H1 (cell line): ENCODE measurements around the gene PRKAR1B. TPM values are rescaled to one million over a fixed set of nuclear protein-coding genes. Genes with fewer than 3 reads are reported as not detected.

ENCODE experiments used
- CTCF ChIA-PET: fragments of 300-600 bp; sonication (Branson Sonifier 250); formaldehyde crosslinking; loops from one replicate; lab custom pipeline; 2021; ENCODE audit not compliant: partially characterized antibody; lab: Charles Lee
- POLR2A ChIA-PET: fragments of 300-600 bp; sonication (Branson Sonifier 250); formaldehyde crosslinking; loops from one replicate; lab custom pipeline; 2021; ENCODE audit warnings: inconsistent platforms; ENCODE audit not compliant: partially characterized antibody; lab: Charles Lee
- DNase-seq, 2 experiments: peaks; one replicate each; pipeline versions ENCODE4 v3.0.0 to v3.0.0-alpha.2; 2010 to 2022; ENCODE audit warnings: low spot score in 2 of 2, low read depth in 1 of 2, mixed read lengths in 1 of 2
- FAIRE-seq: peaks from 2 replicates; lab custom pipeline; 2011; peaks lifted over from hg19 to GRCh38; lab: Jason Lieb, UNC
- H2AFZ ChIP-seq: 2 replicates; pipeline ENCODE4 v1.8.1; 2012; ENCODE audit warnings: low read length, inconsistent platforms
- H2AK5ac ChIP-seq: 2 replicates; pipeline ENCODE4 v1.6.1; 2013; ENCODE audit warnings: low read depth, low read length
- H2BK120ac ChIP-seq: replicated peaks from 2 replicates; pipeline ENCODE3; 2013; ENCODE audit warnings: low read depth, low read length, inconsistent platforms
- H2BK12ac ChIP-seq: 2 replicates; pipeline ENCODE4 v1.6.1; 2013; ENCODE audit warnings: low read depth, low read length
- H2BK15ac ChIP-seq: 2 replicates; pipeline ENCODE4 v1.6.1; 2013; ENCODE audit warnings: low read length
- H2BK20ac ChIP-seq: 2 replicates; pipeline ENCODE4 v1.6.1; 2013; ENCODE audit warnings: low read length
- H2BK5ac ChIP-seq: 2 replicates; pipeline ENCODE4 v1.6.1; 2013; ENCODE audit warnings: low read depth, low read length
- H3K14ac ChIP-seq: 2 replicates; pipeline ENCODE4 v1.6.1; 2013; ENCODE audit warnings: inconsistent platforms; ENCODE audit not compliant: insufficient read length
- H3K18ac ChIP-seq: 2 replicates; pipeline ENCODE4 v1.6.1; 2013; ENCODE audit warnings: low read length; ENCODE audit errors: extremely low read depth
- H3K23ac ChIP-seq: 2 replicates; pipeline ENCODE4 v1.6.1; 2013; ENCODE audit warnings: inconsistent platforms; ENCODE audit not compliant: insufficient read length
- H3K23me2 ChIP-seq: 2 replicates; pipeline ENCODE4 v1.6.1; 2013; ENCODE audit warnings: low read depth, low read length
- H3K27ac ChIP-seq: 2 replicates; pipeline ENCODE4 v1.6.1; 2011; ENCODE audit warnings: low read depth, low read length, inconsistent platforms
- H3K27me3 ChIP-seq, 4 experiments: replicated peaks in 1 of 4; 1 replicate in 1 of 4; 2 replicates in 3 of 4; pipeline versions ENCODE4 v1.6.1 to v1.8.1; 2011 to 2013; ENCODE audit warnings: low read length in 3 of 4, mild to moderate bottlenecking in 3 of 4, inconsistent platforms in 2 of 4, mixed read lengths in 2 of 4, moderate library complexity in 1 of 4; ENCODE audit not compliant: control insufficient read depth in 3 of 4, insufficient read depth in 3 of 4; ENCODE audit errors: extremely low read depth in 1 of 4
- H3K36me3 ChIP-seq, 4 experiments: 2 replicates each; pipeline versions ENCODE4 v1.6.1 to v1.8.1; 2011 to 2013; ENCODE audit warnings: mild to moderate bottlenecking in 4 of 4, low read length in 3 of 4, moderate library complexity in 2 of 4, control low read depth in 1 of 4, inconsistent platforms in 1 of 4; ENCODE audit not compliant: insufficient read depth in 4 of 4, control insufficient read depth in 2 of 4
- H3K4ac ChIP-seq: replicated peaks from 2 replicates; pipeline ENCODE3; 2013; ENCODE audit warnings: low read length, low read depth, mixed read lengths, inconsistent platforms; ENCODE audit not compliant: insufficient read length
- H3K4me1 ChIP-seq, 4 experiments: replicated peaks in 1 of 4; 1 replicate in 1 of 4; 2 replicates in 3 of 4; pipeline versions ENCODE4 v1.6.1 to v1.8.1; 2011 to 2013; ENCODE audit warnings: low read length in 3 of 4, inconsistent platforms in 2 of 4, mixed read lengths in 1 of 4; ENCODE audit not compliant: insufficient read depth in 4 of 4, control insufficient read depth in 3 of 4
- H3K4me2 ChIP-seq, 2 experiments: 2 replicates each; pipeline versions ENCODE4 v1.6.1 to v1.8.1; 2011 to 2013; ENCODE audit warnings: low read depth in 2 of 2, low read length in 2 of 2, control low read depth in 1 of 2, inconsistent platforms in 1 of 2, mild to moderate bottlenecking in 1 of 2; ENCODE audit not compliant: insufficient read depth in 1 of 2
- H3K4me3 ChIP-seq, 4 experiments: fragments of 200-600, 300-600 bp in 1 of 4; sonication (generic), shearing (Covaris generic), sonication (Bioruptor Twin) in 1 of 4; 2 replicates each; pipeline versions ENCODE4 v1.5.1 to v1.8.1; 2011 to 2016; ENCODE audit warnings: low read length in 4 of 4, low read depth in 3 of 4, control low read depth in 2 of 4, inconsistent platforms in 2 of 4, mild to moderate bottlenecking in 2 of 4, mixed read lengths in 1 of 4, moderate library complexity in 1 of 4; ENCODE audit not compliant: insufficient read depth in 2 of 4; ENCODE audit errors: extremely low read depth in 1 of 4
- H3K56ac ChIP-seq: replicated peaks from 2 replicates; pipeline ENCODE3; 2013; ENCODE audit warnings: low read depth, mild to moderate bottlenecking, mixed read lengths, low read length, inconsistent platforms; ENCODE audit not compliant: insufficient read length
- H3K79me1 ChIP-seq: 2 replicates; pipeline ENCODE4 v1.6.1; 2013; ENCODE audit warnings: low read depth, low read length, control low read depth
- H3K79me2 ChIP-seq, 2 experiments: 2 replicates each; pipeline versions ENCODE4 v1.6.1 to v1.8.1; 2012 to 2013; ENCODE audit warnings: low read length in 2 of 2, mild to moderate bottlenecking in 2 of 2, inconsistent platforms in 1 of 2; ENCODE audit not compliant: insufficient read depth in 2 of 2, control insufficient read depth in 1 of 2
- H3K9ac ChIP-seq, 4 experiments: replicated peaks in 1 of 4; 1 replicate in 1 of 4; 2 replicates in 3 of 4; pipeline versions ENCODE4 v1.6.1 to v1.8.1; 2011 to 2013; ENCODE audit warnings: low read depth in 3 of 4, low read length in 3 of 4, control low read depth in 2 of 4, mild to moderate bottlenecking in 2 of 4, moderate library complexity in 2 of 4, inconsistent platforms in 1 of 4; ENCODE audit errors: extremely low read depth in 1 of 4
- H3K9me3 ChIP-seq, 2 experiments: 2 replicates each; pipeline versions ENCODE4 v1.6.1 to v1.8.1; 2012 to 2013; ENCODE audit warnings: mild to moderate bottlenecking in 2 of 2, moderate library complexity in 2 of 2, control low read depth in 1 of 2, inconsistent platforms in 1 of 2, low read depth in 1 of 2, low read length in 1 of 2, mixed read lengths in 1 of 2; ENCODE audit not compliant: insufficient read depth in 2 of 2
- H4K20me1 ChIP-seq, 2 experiments: replicated peaks in 1 of 2; 2 replicates each; pipeline versions ENCODE3 to v1.8.1; 2011 to 2013; ENCODE audit warnings: inconsistent platforms in 2 of 2, low read length in 2 of 2, mild to moderate bottlenecking in 1 of 2; ENCODE audit not compliant: insufficient read depth in 2 of 2, control insufficient read depth in 1 of 2
- H4K5ac ChIP-seq: 2 replicates; pipeline ENCODE4 v1.6.1; 2013; ENCODE audit warnings: low read length, low read depth, mixed read lengths, inconsistent platforms; ENCODE audit not compliant: insufficient read length
- H4K8ac ChIP-seq: 2 replicates; pipeline ENCODE4 v1.8.0; 2013; ENCODE audit warnings: mild to moderate bottlenecking, moderate library complexity, low read length, inconsistent platforms; ENCODE audit not compliant: insufficient read depth; ENCODE audit errors: extremely low read depth
- H4K91ac ChIP-seq: replicated peaks from 2 replicates; pipeline ENCODE3; 2013; ENCODE audit warnings: low read length, mixed read lengths, inconsistent platforms; ENCODE audit not compliant: insufficient read length
- JUN ChIP-seq: IDR thresholded peaks from 2 replicates; pipeline ENCODE4 v1.6.1; 2011; ENCODE audit warnings: low read depth, mild to moderate bottlenecking, improper control_type of control experiment, low read length
- RNF2 ChIP-seq: fragments of 200-900, 300-1000 bp; sonication (generic); IDR thresholded peaks from 2 replicates; pipeline ENCODE4 v1.7.1; 2016; ENCODE audit warnings: borderline replicate concordance, low read depth, mild to moderate bottlenecking, antibody characterized with exemption, low read length; ENCODE audit not compliant: poor library complexity, severe bottlenecking; ENCODE audit errors: missing control alignments
- TAF7 ChIP-seq: optimal IDR thresholded peaks from 2 replicates; pipeline ENCODE3; 2011; ENCODE audit warnings: low read depth, mild to moderate bottlenecking, inconsistent platforms, low read length, moderate library complexity, borderline replicate concordance
- WGBS, 2 experiments: shearing (Covaris generic) in 1 of 2; methylation state at CpG; one replicate each; pipeline versions ENCODE4 v1.1.6 to v1.1.7; 2013 to 2015; ENCODE audit warnings: low lambda C conversion rate in 2 of 2, mixed read lengths in 2 of 2, inconsistent platforms in 1 of 2, low coverage in 1 of 2, missing lambda C conversion rate in 1 of 2; ENCODE audit not compliant: insufficient replicate concordance in 2 of 2, insufficient coverage in 1 of 2, insufficient read length in 1 of 2; ENCODE audit errors: extremely low coverage in 1 of 2, missing lambda C conversion rate in 1 of 2; 5-methylcytosine and 5-hydroxymethylcytosine counted together
- polyA plus RNA-seq, 7 experiments: library from polyadenylated mRNA; depleted of rRNA in 3 of 7; stranded (reverse) in 5 of 7; unstranded in 2 of 7; fragments of >200 nt in 5 of 7; fragments of 200-250 nt in 2 of 7; gene quantifications; 1 replicate in 5 of 7; 2 replicates in 1 of 7; 4 replicates in 1 of 7; pipeline versions ENCODE4 v1.2.1 to v1.2.3, GENCODE V29; 2011 to 2013; ENCODE audit warnings: missing spikeins in 2 of 7, mixed read lengths in 2 of 7
- total RNA-seq: library from RNA; stranded (reverse); fragmentation: NEBNext Ultra II Directional; extraction: Animal tissue kit (Norgen Biotek cat#: 25700); gene quantifications from 2 replicates; pipeline ENCODE4 v1.2.1, GENCODE V29; 2021

Gene PRKAR1B
- total and polyA plus RNA-seq, 2 of the 8 experiments (the other 6 are each of a cell fraction or from before 2014, with no cell fraction given), result 12.3 to 55.7 TPM

GRCh38 chr7:696426-696811 is 30.7 kb downstream of the PRKAR1B start:
- FAIRE-seq (no peak), DNase-seq (no peak)
- Histone ChIP-seq H3K4me1 (peaks cover 0 to 5% (median 0%) of the 10 kb centered on the region in 4 experiments; a peak in 2 of 7 replicates), H3K4me3 (no peak overlapping the region), H3K36me3 (peaks cover 2 to 13% (median 4%) of the 10 kb centered on the region in 4 experiments; a peak in 4 of 8 replicates), H2AK5ac (no peak overlapping the region), H3K27ac (no peak overlapping the region), H2BK20ac (no peak overlapping the region), H3K79me2 (peaks cover 0 to 7% of the 10 kb centered on the region in 2 experiments; a peak in 2 of 4 replicates), H3K4ac (no peak overlapping the region), H3K23ac (no peak overlapping the region), H4K20me1 (peaks cover 0 to 5% of the 10 kb centered on the region in 2 experiments), H4K8ac (no peak overlapping the region), H2BK15ac (no peak overlapping the region), H3K56ac (no peak overlapping the region), H3K79me1 (peaks cover 5% of the 10 kb centered on the region), H3K18ac (no peak overlapping the region), H3K9ac (no peak overlapping the region), H2AFZ (no peak overlapping the region), H3K14ac (no peak overlapping the region), H4K91ac (no peak overlapping the region), H2BK12ac (no peak overlapping the region), H2BK120ac (no peak overlapping the region), H3K27me3 (no peaks in the 10 kb centered on the region), H4K5ac (no peak overlapping the region), H3K23me2 (no peaks in the 10 kb centered on the region), H3K9me3 (no peaks in the 10 kb centered on the region; a peak in 1 of 4 replicates), H2BK5ac (no peak overlapping the region), H3K4me2 (no peak overlapping the region)
- 92% methylated on average over 9 of the region's 9 CpGs; no CpG with 5 or more reads in 1 of the 2 experiments for WGBS, 2 experiments
- ChIA-PET POLR2A (interaction anchor here (0.6 kb wide), 1 partner anchor 8 kb away, joined by 3 read pairs; no protein-coding TSS in a partner anchor), CTCF (interaction anchor here (1.0 kb wide), 1 partner anchor 77 kb away, joined by 3 read pairs; no protein-coding TSS in a partner anchor)
- TF ChIP-seq TAF7, result no peak
- TF ChIP-seq RNF2, result no peak
- TF ChIP-seq JUN, result no peak
